ENCODE measurements around the gene COL15A1.

GRCh38 chr9:98906273-98907040, 37.2 kb upstream of the COL15A1 start:
- TF ChIP-seq, protein P1, sequence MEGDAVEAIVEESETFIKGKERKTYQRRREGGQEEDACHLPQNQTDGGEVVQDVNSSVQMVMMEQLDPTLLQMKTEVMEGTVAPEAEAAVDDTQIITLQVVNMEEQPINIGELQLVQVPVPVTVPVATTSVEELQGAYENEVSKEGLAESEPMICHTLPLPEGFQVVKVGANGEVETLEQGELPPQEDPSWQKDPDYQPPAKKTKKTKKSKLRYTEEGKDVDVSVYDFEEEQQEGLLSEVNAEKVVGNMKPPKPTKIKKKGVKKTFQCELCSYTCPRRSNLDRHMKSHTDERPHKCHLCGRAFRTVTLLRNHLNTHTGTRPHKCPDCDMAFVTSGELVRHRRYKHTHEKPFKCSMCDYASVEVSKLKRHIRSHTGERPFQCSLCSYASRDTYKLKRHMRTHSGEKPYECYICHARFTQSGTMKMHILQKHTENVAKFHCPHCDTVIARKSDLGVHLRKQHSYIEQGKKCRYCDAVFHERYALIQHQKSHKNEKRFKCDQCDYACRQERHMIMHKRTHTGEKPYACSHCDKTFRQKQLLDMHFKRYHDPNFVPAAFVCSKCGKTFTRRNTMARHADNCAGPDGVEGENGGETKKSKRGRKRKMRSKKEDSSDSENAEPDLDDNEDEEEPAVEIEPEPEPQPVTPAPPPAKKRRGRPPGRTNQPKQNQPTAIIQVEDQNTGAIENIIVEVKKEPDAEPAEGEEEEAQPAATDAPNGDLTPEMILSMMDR (IDR thresholded peaks at IDR 0.05) = no peak
- no peak for TF ChIP-seq POLR2A (IDR thresholded peaks at IDR 0.05)
